Measurements from ENCODE around the gene MTMR11. TPM values are rescaled to one million over a fixed set of nuclear protein-coding genes. Genes with fewer than 3 reads are reported as not detected.
A peak's percentile ranks its signal among the peaks of the same experiment; 100 is the strongest.

MTMR11 gene
- total and polyA plus RNA-seq, 2 of the 13 experiments (the other 11 are each of a cell fraction or from before 2014, with no cell fraction given) = 0.49 to 2.8 TPM

DNA sequence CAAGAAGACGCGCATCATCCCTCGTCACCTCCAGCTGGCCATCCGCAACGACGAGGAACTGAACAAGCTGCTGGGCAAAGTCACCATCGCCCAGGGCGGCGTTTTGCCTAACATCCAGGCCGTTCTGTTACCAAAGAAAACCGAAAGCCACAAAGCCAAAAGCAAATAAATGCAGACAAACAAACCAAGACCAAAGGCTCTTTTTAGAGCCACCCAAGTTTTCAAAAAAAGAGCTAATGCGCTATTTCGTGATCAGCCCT lies 49.6 kb downstream of the MTMR11 start (continued):
- TF ChIP-seq PRDM15 (CRISPR knock-in tag; IDR thresholded peaks at IDR 0.05) (peak; percentile 28; the same call in 1 of the 2 replicates), JUNB (CRISPR knock-in tag; IDR thresholded peaks at IDR 0.05; ENCODE audit: borderline replicate concordance) (0 out of 2 replicates have a peak, but pooled peaks have one; percentile 6), AKNA (CRISPR knock-in tag; IDR thresholded peaks at IDR 0.05; ENCODE audit: borderline replicate concordance) (0 out of 2 replicates have a peak, but pooled peaks have one; percentile 63), ZNF674 (CRISPR knock-in tag; IDR thresholded peaks at IDR 0.05; ENCODE audit: low read depth) (0 out of 2 replicates have a peak, but pooled peaks have one; percentile 31), NKX3-1 (CRISPR knock-in tag; IDR thresholded peaks at IDR 0.05) (0 out of 2 replicates have a peak, but pooled peaks have one; percentile 21), ZNF691 (CRISPR knock-in tag; IDR thresholded peaks at IDR 0.05; ENCODE audit: borderline replicate concordance, low read depth) (0 out of 2 replicates have a peak, but pooled peaks have one; percentile 14)
- TF ChIP-seq, protein P1, sequence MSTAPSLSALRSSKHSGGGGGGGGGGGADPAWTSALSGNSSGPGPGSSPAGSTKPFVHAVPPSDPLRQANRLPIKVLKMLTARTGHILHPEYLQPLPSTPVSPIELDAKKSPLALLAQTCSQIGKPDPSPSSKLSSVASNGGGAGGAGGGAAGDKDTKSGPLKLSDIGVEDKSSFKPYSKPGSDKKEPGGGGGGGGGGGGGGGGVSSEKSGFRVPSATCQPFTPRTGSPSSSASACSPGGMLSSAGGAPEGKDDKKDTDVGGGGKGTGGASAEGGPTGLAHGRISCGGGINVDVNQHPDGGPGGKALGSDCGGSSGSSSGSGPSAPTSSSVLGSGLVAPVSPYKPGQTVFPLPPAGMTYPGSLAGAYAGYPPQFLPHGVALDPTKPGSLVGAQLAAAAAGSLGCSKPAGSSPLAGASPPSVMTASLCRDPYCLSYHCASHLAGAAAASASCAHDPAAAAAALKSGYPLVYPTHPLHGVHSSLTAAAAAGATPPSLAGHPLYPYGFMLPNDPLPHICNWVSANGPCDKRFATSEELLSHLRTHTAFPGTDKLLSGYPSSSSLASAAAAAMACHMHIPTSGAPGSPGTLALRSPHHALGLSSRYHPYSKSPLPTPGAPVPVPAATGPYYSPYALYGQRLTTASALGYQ (CRISPR knock-in tag; IDR thresholded peaks at IDR 0.05) = peak; percentile 66
- TF ChIP-seq, protein P2, sequence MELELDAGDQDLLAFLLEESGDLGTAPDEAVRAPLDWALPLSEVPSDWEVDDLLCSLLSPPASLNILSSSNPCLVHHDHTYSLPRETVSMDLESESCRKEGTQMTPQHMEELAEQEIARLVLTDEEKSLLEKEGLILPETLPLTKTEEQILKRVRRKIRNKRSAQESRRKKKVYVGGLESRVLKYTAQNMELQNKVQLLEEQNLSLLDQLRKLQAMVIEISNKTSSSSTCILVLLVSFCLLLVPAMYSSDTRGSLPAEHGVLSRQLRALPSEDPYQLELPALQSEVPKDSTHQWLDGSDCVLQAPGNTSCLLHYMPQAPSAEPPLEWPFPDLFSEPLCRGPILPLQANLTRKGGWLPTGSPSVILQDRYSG (CRISPR knock-in tag; IDR thresholded peaks at IDR 0.05) = peak; percentile 43; the same call in 1 of the 2 replicates
